Middle frontal gyrus (tissue), 1 donor: ENCODE data around the gene ATOX1.
"Not testable (repeated sequence)": the region's sequence is repeated elsewhere in the genome, so short reads cannot be mapped to it uniquely, and the experiment has no call there.

Experiments
- DNase-seq: peaks from one replicate; pipeline ENCODE4 v3.0.0-alpha.2; 2015; ENCODE audit warnings: low spot score; ENCODE audit errors: extremely low spot score

The ATOX1 gene

DNA sequence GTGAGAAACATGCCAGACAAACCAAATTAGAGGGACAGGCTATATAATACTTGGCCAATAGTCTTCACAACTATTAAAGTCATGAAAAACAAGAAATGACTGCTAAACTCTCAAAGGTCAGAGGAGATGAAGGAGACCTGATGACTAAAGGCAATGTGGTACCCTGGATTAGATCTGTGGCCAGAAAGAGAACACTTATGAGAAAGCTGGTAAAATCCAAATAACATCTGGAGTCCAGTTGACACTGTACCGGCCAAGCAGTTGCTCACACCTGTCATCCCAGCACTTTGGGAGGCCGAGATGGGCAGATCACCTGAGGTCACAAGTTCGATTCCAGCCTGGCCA, 24.4 kb downstream of the ATOX1 start:
- DNase-seq: no peak

DNA sequence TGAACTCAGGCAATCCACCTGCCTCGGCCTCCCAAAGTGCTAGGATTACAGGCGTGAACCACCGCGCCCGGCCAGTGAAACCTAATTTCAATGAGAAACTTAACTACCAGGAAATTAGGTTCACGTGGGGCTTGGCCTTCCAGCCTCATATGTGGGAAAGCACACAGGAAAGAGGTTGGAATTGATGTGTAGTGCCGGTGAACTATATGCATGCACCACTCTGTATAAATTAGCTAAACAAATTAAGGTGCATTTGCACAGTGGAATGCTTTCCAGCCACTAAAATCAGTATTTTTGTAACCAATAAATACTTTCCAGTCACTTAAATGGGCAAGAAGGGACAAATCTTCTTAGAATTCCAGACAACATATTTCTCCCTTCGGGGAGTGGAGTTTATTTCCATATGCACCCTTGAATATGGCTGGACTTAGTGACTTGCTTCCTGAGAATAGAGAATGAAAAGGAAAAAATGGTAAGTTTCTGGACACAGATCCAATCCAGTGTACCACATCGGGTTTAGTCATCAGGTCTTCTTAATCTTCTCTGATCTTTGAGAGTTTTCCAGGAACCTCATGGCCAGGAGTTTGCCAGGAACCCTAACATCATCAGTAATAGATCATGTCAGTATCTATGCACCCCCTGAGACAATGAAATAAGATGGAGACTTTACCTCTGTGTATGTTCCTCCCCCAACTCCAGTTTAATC, 24.9 kb downstream of the ATOX1 start:
- DNase-seq: no peak

DNA sequence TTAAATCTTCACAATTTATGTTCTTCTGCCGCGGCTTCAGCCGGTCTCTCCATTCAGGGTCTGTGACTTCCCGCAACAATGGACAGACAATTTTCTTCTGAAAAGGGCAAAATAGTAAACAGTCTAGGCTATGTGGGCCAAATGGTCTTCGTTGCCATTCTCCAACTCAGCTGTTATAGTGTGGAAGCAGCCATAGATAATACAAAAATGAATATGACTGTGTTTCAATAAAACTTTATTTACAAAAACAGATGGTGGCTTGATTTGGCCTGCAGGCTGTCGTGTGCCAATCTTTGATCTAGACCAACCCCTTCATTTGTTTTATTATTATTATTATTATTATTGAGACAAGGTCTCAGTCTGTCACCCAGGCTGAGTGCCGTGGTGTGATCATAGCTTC, 28.1 kb downstream of the ATOX1 start:
- DNase-seq: no peak

DNA sequence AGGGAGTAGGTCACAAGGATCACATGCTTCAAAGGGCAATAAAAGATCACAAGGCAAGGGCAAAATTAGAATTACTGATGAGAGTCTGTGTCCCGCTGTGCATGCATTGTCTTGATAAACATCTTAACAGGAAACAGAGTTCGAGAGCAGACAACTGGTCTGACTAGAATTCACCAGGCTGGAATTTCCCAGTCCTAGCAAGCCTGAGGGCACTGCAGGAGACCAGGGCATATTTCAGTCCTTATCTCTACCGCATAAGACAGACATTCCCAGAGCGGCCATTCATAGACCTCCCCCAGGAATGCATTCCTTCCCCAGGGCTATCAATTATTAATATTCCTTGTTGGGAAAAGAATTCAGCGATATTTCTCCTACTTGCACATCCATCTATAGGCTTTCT, 28.8 kb downstream of the ATOX1 start:
- not testable (repeated sequence) for DNase-seq

DNA sequence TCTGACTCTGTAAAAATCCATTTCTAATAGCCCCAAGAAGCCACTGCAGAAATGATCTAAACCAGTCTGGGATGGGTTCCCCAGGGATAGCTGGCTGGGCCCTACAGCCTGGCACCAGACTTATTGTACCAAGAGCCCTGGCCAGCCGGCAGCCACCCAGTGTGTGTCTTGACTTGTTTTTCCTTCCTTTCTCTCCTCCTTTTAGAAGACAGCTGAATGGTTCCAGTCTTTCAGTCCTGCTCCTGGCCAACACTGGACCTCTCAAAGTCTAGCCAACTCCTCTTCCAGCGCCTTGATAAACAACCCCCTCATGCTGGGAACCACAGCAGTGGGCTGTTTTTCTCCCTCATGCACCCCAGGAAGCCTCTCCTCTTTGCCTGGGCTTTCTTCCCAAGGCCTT, 34.1 kb downstream of the ATOX1 start:
- DNase-seq: no peak

DNA sequence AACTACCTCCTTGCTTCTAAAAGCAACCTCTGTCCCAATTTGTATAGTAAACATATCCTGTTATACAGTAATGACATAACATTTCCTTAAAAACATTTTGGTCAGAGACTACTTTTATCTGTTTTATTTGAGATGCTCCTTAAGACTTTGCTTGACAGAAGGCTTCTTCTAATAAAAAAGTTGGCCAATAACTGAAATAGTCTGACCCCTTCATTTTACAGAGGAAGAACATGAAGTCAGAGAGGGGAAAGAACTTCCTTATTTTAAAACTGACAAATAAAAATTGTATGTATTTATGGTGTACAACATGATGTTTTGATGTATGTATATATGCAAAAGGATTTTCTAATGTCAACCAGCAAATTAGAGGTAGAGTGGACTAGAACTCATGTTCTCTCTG, 35.9 kb downstream of the ATOX1 start:
- DNase-seq: no peak

DNA sequence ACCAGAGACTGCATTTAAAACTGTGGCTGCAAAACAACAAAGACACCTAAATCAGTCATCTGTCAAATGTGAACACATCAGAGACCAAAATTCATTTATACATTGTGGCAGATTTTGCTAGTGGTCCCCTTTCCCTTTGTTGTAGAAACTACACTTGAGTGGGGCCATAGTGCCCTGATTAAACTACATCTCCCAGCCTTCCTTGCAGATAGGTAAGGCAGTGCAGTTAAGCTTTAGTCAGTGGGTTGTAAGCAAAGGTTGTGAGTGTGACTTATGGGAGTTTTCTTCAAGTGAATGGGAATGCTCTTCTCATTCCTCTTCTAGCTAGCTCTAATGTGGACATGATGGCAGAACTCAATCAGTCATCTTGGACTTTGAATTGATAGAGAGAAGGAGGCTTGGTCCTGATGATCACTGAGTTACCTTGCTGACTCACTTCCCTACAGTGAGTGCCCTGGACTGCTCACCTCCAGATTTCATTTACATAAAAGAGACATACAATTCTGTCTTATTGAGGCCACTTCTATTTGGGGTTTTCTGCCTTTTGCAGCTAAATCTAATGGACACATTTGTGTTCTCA, 36.5 kb downstream of the ATOX1 start:
- DNase-seq: no peak

DNA sequence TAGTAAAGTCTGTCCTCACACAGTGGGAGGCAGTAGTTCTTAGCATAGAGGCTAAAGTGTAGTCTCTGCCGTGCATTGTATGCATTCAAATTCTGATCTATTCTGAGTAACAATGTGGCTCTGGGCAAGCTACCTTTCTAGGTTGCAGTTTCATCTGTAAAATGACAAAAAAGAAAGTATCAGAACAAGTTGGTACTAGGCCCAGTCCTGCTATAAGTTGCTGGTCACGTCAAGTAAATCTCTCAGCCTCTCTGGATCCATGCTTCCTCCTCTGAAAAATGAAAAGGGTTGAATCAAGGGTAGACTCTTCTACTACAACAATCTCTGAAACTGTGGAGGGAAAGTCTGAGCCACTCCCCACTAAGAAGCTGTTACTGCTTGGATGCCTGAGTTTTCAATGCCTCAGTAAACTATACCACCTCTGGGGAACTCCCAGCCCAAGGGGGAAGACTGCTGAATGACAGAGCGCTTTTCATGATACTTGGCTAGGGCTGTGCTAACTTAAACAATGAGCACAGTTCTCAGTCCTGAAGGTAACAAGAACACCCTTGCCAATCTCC, 37.3 kb downstream of the ATOX1 start:
- DNase-seq: no peak

DNA sequence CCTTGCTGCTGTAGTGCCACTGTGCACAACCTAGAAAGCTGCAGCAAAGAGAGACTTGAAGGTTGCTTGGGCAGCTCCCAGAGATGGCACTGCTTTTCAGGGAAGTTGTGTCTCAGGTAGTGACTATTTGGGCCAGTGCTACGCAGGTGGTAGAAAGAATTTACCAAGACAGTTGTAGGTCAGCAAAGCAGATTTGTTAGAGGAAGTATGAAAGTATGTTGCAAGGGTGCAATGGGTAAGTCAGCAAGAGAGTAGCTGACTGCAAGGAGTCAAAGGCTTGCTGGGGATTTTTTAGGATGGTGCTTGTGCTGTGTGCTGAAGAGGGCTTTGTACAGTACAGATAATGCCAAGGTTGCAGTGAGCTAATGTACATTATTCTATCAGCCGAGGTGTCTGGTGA, 38.2 kb downstream of the ATOX1 start:
- no peak for DNase-seq

DNA sequence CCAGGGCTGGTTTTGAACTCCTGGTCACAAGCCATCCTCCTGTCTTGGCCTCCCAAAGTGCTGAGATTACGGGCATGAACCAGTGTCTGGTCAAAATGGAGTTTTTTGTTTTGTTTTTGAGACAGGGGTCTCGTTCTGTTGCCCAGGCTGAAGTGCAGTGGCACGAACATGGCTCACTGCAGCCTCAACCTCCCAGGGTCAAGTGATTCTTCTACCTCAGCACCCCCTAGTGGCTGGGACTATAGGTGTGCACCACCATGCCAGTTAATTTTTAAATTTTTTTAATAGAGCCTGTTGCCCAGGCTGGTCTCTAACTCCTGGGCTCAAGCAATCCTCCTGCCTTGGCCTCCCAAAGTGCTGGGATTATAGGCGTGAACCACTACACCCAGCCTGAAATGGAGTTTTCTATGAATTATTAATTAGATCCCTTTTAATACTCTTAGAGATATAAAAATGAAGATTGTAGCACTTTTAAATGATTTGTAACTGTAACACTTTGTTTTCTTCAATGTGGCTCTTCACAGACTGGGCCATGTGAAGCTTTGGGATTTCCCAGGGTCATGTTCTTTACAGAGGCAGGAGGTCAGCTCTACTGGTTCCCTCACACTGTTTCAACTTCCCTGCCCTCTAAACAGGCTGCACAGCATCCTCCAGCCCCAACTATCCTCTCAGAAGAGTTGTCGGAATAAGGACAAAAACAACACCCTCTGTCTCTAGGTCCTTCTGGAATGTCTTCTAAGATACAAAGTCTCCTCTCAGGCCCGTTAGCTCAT, 39.0 kb downstream of the ATOX1 start:
- no peak for DNase-seq

DNA sequence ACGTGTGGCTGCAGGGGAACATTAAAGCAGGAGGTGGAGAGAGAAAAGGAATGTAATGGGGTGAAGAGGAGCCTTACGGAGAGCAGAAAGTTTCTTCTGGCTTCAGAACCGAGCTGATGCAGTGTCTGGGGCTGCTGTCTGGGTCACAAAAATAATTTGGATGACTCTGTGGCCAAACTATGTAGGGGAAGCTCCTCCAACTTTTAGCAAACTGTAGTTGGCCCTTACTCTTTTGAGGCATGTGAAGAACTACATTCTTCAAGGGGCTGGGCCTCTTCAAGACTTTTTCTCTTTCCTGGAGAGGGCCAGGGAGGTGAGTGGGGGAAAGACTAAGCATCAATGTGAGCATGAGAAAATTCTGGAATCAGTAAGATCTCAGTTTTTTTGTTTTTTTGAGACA, 39.8 kb downstream of the ATOX1 start:
- DNase-seq: no peak

DNA sequence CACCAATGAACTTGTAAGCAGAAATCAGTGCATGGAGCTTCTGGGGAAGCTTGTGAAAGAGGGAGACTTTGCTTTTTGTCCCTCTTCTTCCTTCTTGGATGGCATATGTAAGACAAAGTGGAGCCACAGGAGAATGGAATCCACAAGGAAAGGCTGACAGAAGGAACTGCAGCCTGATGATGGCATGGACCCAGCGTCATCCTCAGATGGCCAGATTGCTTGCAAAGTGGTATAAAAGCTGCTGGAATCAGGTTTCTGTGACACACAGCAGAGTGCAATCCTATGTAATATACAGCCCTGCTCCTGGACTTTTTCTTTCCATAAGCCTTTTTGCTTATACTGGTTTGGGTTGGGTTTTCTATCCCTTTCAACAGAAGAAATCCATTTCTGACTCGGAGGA, 40.3 kb downstream of the ATOX1 start:
- no peak for DNase-seq

DNA sequence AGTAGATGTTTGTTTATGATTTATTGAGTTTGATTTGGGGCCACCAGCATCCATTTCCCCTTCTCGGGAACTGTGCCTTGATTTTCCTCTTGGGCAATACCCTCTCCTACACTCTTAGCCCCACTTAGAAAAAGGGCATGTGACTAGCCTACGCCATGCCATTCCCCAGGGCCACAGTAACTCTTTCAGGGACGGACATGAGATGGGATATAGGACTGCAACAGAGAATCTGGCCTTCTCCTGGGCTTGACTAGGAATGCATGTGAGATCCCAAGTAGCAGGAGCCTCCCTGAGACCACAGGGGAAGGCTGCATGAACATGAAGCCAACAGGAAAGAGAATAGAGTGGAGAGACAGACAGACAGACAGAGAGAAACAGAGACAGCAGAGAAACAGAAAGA, 41.0 kb downstream of the ATOX1 start:
- no peak for DNase-seq

DNA sequence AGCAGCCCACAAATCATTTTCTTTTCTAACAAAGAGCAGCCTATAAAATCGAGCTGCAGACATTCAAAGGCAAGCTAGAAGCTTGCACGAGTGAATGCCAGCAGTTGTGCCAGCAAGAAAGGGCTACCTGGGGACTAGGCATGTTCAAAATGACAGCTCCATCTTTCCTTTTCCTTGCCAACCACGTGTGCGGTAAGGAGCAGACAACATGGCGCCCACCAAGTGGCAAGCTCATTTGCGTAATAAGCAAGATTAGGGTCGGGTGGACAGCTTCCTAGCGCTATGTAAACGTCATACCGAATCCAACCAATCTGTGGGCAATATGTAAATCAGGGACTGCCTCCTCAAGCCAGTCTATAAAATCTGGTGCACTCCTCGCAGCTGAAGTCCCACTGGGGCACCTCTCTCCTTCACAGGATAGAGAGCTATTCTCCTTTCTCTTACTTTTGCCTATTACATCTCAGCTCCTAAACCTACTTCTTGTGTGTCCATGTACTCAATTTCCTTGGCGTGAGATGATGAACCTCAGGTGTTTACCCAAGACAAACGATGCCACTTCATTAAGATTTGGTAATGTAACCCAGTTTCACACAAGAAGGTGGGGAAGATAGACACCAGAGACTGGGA, 49.2 kb downstream of the ATOX1 start:
- DNase-seq: no peak

DNA sequence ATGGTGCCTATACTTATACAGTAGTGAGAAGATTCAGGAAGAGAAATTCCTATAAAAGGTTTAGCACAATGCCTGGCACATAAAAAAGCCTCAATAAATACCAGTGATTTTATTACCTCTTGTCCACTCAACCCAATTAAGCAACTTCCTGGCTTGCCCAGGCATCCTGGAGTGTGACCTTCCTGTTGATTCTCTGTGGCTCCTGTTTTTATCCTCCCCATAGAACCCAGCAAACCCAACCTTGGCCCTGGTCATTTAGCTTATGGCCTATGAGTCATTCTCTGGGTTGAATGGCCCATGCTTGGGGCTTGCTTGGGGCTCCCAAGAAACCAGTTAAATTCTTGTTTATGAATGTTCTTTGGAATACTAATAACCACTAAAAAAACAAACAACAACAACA, 50.3 kb downstream of the ATOX1 start:
- no peak for DNase-seq

DNA sequence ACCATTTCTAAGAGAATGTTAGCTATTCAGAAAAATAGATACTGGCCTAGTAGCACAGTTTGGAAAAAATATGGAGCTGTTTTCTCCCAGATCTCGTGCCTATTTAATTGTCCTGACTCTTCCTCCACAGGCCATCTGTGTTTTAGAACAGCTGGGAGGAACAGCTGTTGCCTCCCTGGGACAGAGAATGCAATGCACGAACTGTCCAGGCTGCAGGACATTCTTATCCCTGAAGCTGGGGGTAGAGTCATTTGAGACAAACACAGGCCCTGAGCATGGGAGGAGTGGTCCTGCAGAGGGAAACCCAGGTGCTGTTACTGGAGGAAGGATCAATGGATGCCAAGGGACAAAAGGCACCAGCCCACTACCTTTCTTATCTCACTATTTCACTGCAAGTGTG, 50.9 kb downstream of the ATOX1 start:
- DNase-seq: no peak

DNA sequence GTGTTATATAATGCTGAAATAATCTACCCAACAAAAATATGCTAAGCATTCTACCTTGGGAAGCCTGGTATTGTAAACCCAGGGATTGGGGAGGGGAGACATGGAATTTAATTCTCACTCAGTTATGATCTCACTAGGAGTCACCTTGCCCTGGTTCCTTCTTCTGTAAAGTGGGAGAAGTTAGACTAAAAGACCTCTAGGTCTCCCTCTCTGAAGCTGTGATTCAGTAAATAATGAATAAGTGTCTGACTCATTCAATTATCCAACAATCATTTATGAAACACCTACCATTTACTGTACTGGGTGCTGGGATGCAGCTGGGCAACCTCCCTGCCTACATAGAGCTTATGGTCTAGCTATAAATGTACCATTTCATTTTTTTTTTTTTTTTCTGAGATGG, 51.5 kb downstream of the ATOX1 start:
- DNase-seq: no peak

DNA sequence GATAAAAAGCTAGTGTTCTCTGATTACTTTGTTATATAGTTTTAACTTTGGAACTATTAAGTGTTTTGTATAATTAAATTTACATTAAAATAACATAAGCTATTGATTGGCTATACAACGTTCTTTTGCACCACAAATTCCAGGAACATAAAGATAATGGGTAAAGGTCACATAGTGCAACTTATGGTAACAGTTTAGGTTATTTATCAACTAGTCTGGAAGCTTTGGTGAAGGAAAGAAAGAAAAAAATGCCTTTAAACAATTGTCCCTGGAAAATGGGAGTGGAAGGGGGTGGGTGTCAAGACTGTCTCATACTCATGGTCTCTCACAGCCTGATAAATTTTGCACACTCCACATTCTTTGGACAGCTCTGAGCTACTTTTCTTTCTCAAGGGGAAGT, 54.7 kb downstream of the ATOX1 start:
- DNase-seq: no peak

DNA sequence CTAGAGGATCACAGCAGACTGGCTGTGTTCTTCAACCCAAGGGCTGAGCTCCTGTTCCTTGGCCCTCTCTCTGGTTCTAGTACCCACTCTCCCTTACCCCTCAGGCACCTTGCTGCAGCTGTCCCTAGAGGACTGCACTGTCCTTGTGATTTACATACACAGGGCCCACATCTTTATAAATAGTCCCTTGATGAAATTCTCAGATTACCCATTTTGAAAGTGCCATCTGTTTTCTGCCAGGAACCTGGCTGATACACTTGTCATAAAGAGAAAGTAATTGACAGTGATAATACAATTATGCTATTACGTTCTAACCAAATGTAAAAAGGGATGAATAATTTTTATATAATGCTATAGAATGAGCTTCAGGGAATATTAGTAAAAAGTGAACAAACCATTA, 55.2 kb downstream of the ATOX1 start:
- DNase-seq: no peak

DNA sequence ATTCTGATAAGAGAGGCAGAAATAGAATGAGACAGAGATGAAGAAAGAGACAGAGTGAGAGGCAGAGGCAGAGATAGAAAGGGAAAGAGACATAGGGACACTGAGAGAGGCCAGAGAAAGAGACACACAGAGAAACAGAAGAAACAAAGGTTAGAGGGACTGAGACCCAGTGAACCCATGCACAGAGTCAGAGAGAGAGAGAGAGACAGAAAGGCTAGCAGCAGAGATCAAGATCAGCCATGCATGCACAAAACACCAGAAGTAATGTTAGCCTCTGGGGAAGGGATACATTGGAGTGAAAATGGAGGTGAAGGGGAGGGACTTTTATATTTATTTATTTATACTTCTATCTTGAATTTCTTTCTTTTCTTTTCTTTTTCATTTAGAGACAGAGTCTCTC, 57.6 kb downstream of the ATOX1 start:
- DNase-seq: no peak

DNA sequence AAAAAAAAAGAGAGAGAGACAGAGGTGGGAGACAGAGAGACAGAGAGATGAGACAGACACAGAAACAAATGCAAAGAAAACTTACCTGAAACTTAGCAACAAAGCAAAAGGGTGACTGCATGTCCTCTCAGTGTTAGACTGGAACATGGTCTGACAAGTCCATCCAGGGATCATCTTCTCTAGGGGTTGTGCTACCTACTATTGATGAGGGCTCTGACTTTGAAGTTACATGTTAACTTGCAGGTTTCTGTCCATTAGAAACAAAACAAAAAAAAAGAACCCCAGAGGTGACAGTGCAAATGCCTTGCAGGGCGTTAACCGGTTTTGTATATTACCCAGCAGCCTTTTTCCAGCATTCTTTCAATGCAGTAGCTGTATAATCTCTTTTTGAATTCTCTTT, 58.1 kb downstream of the ATOX1 start:
- DNase-seq: no peak
